Activated T-helper 1 cell treated with Interleukin-2 at 50 U/mL for 16 hours (primary cell): ENCODE results near the gene PCDHGA8.
"Not testable (repeated sequence)": the region's sequence is repeated elsewhere in the genome, so short reads cannot be mapped to it uniquely, and the experiment has no call there.

Experiments
- DNase-seq: peaks from one replicate; pipeline ENCODE4 v3.0.0-alpha.2; 2020; ENCODE audit warnings: low read depth

Gene PCDHGA8

GRCh38 chr5:141371572-141372475, 20.6 kb upstream of the PCDHGA8 start:
- DNase-seq: no peak

GRCh38 chr5:141373673-141374317, 18.6 kb upstream of the PCDHGA8 start, which contains the start of gene PCDHGA6:
Gene PCDHGA6, plus strand, starts transcription at chr5:141373891. Its CDS starts 193 bp downstream, at chr5:141374084.
- no peak for DNase-seq

GRCh38 chr5:141374627-141375026, 17.8 kb upstream of the PCDHGA8 start:
- no peak for DNase-seq

GRCh38 chr5:141375444-141376155, 16.8 kb upstream of the PCDHGA8 start:
- not testable (repeated sequence) for DNase-seq

- no peak for DNase-seq
Observed at GRCh38 chr5:141382469-141383294, 9.8 kb upstream of the PCDHGA8 start, which contains the start of gene PCDHGA7. Gene PCDHGA7, plus strand, starts transcription at chr5:141382742. Its CDS starts 158 bp downstream, at chr5:141382900.

GRCh38 chr5:141383345-141383744, 9.1 kb upstream of the PCDHGA8 start:
- no peak for DNase-seq

- no peak for DNase-seq
Observed at GRCh38 chr5:141384471-141385267, 7.8 kb upstream of the PCDHGA8 start.

- not testable (repeated sequence) for DNase-seq
Observed at GRCh38 chr5:141387557-141388311, 4.7 kb upstream of the PCDHGA8 start, which contains the start of gene PCDHGB4. Gene PCDHGB4, plus strand, starts transcription at chr5:141387698. Its CDS starts 187 bp downstream, at chr5:141387885.

- no peak for DNase-seq
Observed at GRCh38 chr5:141388661-141389060, 3.8 kb upstream of the PCDHGA8 start.

GRCh38 chr5:141389153-141390042, 3.0 kb upstream of the PCDHGA8 start:
- no peak for DNase-seq

GRCh38 chr5:141393267-141393666, 834 bp downstream of the PCDHGA8 start:
- no peak for DNase-seq

- DNase-seq: not testable (repeated sequence)
Observed at GRCh38 chr5:141394401-141395187, 2.2 kb downstream of the PCDHGA8 start.

GRCh38 chr5:141397756-141398551, 5.5 kb downstream of the PCDHGA8 start, which contains the start of gene PCDHGB5:
Gene PCDHGB5, plus strand, starts transcription at chr5:141397947. Its CDS starts 181 bp downstream, at chr5:141398128.
- DNase-seq: not testable (repeated sequence)

- DNase-seq: no peak
Observed at GRCh38 chr5:141398608-141399007, 6.2 kb downstream of the PCDHGA8 start.

GRCh38 chr5:141399555-141400258, 7.3 kb downstream of the PCDHGA8 start:
- no peak for DNase-seq

- no peak for DNase-seq
Observed at GRCh38 chr5:141402553-141403243, 10.3 kb downstream of the PCDHGA8 start, which contains the start of gene PCDHGA9. Gene PCDHGA9, plus strand, starts transcription at chr5:141402778. Its CDS starts 175 bp downstream, at chr5:141402953.
